A673 (cell line): ENCODE measurements around the gene MMP24OS. TPM values are rescaled to one million over a fixed set of nuclear protein-coding genes. Genes with fewer than 3 reads are reported as not detected.
A peak's percentile ranks its signal among the peaks of the same experiment; 100 is the strongest.

ENCODE experiments used
- BruUV-seq: library from RNA; stranded (reverse); fragments of 400-500 nt; replicated peaks from 2 replicates; lab custom pipeline; 2021; lab: Mats Ljungman, UMichigan
- CTCF ChIA-PET: fragments of 300-600 bp; sonication (Branson Sonifier 250); formaldehyde crosslinking; loops from one replicate; lab custom pipeline; 2022; ENCODE audit warnings: antibody characterized with exemption; lab: Charles Lee
- POLR2A ChIA-PET: fragments of 300-600 bp; sonication (Branson Sonifier 250); formaldehyde crosslinking; loops from one replicate; lab custom pipeline; 2022; ENCODE audit warnings: antibody characterized with exemption; ENCODE audit not compliant: low non-redundant PET; lab: Charles Lee
- DNase-seq: peaks from one replicate; pipeline ENCODE4 v3.0.0-alpha.2; 2015; ENCODE audit warnings: low spot score
- H3K27ac ChIP-seq: fragments of 200-600 bp; sonication (generic); 2 replicates; pipeline ENCODE4 v1.5.1; 2016; ENCODE audit warnings: mixed run types, low read depth, mild to moderate bottlenecking, mixed read lengths, antibody characterized with exemption, low read length; ENCODE audit not compliant: poor library complexity, severe bottlenecking
- H3K27me3 ChIP-seq: fragments of 200-600 bp; sonication (generic); replicated peaks from 2 replicates; pipeline ENCODE4 v1.6.1; 2017; ENCODE audit warnings: mixed run types, low read depth, mild to moderate bottlenecking, mixed read lengths, antibody characterized with exemption, low read length; ENCODE audit not compliant: insufficient read depth, poor library complexity
- H3K36me3 ChIP-seq: fragments of 200-600 bp; sonication (generic); 2 replicates; pipeline ENCODE4 v1.6.1; 2016; ENCODE audit warnings: mixed run types, mild to moderate bottlenecking, mixed read lengths, antibody characterized with exemption, low read length; ENCODE audit not compliant: insufficient read depth, poor library complexity, severe bottlenecking
- H3K4me1 ChIP-seq: fragments of 200-600 bp; sonication (generic); 2 replicates; pipeline ENCODE4 v1.6.1; 2017; ENCODE audit warnings: mixed run types, mild to moderate bottlenecking, mixed read lengths, antibody characterized with exemption, low read length; ENCODE audit not compliant: insufficient read depth, poor library complexity, severe bottlenecking
- H3K4me3 ChIP-seq: fragments of 200-600 bp; sonication (generic); 2 replicates; pipeline ENCODE4 v1.5.1; 2016; ENCODE audit warnings: low read depth, mixed run types, mild to moderate bottlenecking, mixed read lengths, low read length; ENCODE audit not compliant: poor library complexity, severe bottlenecking
- H3K9me3 ChIP-seq: fragments of 200-600 bp; sonication (generic); 2 replicates; pipeline ENCODE4 v1.6.1; 2016; ENCODE audit warnings: mixed run types, low read depth, mild to moderate bottlenecking, mixed read lengths, antibody characterized with exemption, low read length; ENCODE audit not compliant: poor library complexity, severe bottlenecking
- EZH2 ChIP-seq: fragments of 200-600 bp; sonication (generic); IDR thresholded peaks from 2 replicates; pipeline ENCODE4 v1.6.1; 2017; ENCODE audit warnings: borderline replicate concordance, low read depth, mild to moderate bottlenecking, mixed read lengths, antibody characterized with exemption, low read length; ENCODE audit not compliant: poor library complexity, severe bottlenecking
- intact Hi-C: fragments of 100-400 bp; cut with micrococcal nuclease; formaldehyde crosslinking; loops from one replicate; pipeline ENCODE4 v1.10.0; 2022; ENCODE audit not compliant: unreplicated experiment
- total RNA-seq: library from RNA; stranded (reverse); gene quantifications from 2 replicates; pipeline ENCODE4 v1.2.3, GENCODE V29; 2021
- TF ChIP-seq, protein P1 (sequence below): fragments of 300-800, 200-600 bp; sonication (generic); conservative IDR thresholded peaks from 2 replicates; pipeline ENCODE4 v1.5.1; 2017; ENCODE audit warnings: low read depth, mild to moderate bottlenecking, antibody characterized with exemption, low read length, moderate library complexity, mixed read lengths

MMP24OS gene
- total RNA-seq, 1 experiment from 2014 or later: 26.2 TPM

DNA sequence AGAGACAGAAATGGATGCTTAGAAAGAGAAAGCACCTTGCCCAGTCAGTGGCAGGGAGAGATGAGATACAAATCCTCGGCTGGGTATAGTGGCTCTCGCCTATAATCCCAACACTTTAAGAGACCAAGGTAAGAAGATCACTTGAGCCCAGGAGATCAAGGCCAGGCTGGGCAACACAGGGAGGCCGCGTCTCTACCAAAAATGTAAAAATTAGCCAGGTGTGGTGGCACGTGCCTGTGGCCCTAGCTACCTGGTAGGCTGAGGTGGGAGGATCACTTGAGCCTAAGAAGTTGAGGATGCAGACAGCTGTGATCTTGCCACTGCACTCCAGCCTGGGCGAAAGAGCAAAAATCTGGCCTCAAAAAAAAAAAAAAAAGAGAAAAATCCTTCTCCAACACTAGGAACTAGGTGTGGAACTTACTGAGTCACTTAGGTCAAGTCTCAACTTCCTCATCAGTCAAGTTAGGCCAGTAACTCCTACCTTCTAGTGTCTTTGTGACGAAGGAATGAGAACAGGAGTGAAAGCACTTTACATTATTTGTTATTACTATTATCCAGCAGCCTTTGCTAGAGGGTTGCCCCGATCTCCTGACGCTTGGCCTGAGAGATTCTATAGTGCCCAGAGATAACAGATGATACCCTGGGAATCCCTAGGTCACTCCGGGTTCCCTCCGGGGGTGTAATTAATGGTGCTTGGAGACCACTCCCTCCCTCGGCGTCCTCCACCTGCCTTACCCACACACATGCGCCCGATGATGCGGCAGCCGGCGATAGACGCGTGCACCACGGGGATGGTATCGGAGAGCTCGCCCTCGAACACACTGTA lies 5.7 kb upstream of the MMP24OS start:
- peaks cover 7% of the 10 kb centered on the region for H3K4me1 ChIP-seq
- ChIA-PET CTCF (interaction anchor here (1.2 to 1.5 kb wide), 2 partner anchors 20 to 23 kb away, joined by 3 to 4 read pairs; no protein-coding TSS in a partner anchor), POLR2A (no interaction called here)
- no peak for TF ChIP-seq EZH2
- TF ChIP-seq, protein P1, sequence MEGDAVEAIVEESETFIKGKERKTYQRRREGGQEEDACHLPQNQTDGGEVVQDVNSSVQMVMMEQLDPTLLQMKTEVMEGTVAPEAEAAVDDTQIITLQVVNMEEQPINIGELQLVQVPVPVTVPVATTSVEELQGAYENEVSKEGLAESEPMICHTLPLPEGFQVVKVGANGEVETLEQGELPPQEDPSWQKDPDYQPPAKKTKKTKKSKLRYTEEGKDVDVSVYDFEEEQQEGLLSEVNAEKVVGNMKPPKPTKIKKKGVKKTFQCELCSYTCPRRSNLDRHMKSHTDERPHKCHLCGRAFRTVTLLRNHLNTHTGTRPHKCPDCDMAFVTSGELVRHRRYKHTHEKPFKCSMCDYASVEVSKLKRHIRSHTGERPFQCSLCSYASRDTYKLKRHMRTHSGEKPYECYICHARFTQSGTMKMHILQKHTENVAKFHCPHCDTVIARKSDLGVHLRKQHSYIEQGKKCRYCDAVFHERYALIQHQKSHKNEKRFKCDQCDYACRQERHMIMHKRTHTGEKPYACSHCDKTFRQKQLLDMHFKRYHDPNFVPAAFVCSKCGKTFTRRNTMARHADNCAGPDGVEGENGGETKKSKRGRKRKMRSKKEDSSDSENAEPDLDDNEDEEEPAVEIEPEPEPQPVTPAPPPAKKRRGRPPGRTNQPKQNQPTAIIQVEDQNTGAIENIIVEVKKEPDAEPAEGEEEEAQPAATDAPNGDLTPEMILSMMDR: no peak
- no peaks in the 10 kb centered on the region for H3K27me3 ChIP-seq
- TSS peak; percentile 67 for BruUV-seq
- intact Hi-C loops: no loop called here
- H3K36me3 ChIP-seq: peaks cover 32% of the 10 kb centered on the region
- DNase-seq: no peak
- H3K27ac ChIP-seq: peak overlapping the region; percentile 74
- H3K9me3 ChIP-seq: no peaks in the 10 kb centered on the region
- peak overlapping the region; percentile 88 for H3K4me3 ChIP-seq

DNA sequence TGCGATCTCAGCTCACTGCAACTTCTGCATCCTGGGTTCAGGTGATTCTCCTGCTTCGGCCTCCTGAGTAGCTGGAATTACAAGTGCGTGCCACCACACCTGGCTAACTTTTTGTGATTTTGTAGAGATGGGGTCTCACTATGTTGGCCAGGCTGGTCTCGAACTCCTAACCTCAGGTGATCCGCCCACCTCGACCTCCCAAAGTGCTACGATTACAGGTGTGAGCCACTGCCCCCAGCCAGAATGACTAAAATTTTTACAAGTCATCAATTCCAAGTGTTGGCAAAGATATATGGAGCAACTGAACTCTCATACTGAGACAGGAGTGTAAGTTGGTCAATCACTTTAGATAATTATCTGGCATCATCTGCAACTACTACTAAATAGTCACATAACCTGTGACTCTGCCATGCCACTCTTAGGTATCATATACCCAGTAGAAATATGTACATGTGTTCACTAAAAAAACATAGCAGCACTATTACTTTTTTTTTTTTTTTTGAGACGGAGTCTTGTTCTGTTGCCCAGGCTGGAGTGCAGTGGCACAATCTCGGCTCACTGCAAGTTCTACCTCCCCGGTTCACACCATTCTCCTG lies 3.7 kb upstream of the MMP24OS start:
- H3K27ac ChIP-seq: no peak overlapping the region
- CTCF ChIA-PET: no interaction called here
- DNase-seq: no peak
- intact Hi-C loops: no loop called here
- POLR2A ChIA-PET: no interaction called here
- H3K9me3 ChIP-seq: no peaks in the 10 kb centered on the region
- TF ChIP-seq, protein P1: no peak
- TF ChIP-seq EZH2: no peak
- no TSS peak for BruUV-seq
- H3K27me3 ChIP-seq: no peaks in the 10 kb centered on the region
- H3K36me3 ChIP-seq: peaks cover 36% of the 10 kb centered on the region
- no peak overlapping the region for H3K4me3 ChIP-seq
- H3K4me1 ChIP-seq: peaks cover 13% of the 10 kb centered on the region

DNA sequence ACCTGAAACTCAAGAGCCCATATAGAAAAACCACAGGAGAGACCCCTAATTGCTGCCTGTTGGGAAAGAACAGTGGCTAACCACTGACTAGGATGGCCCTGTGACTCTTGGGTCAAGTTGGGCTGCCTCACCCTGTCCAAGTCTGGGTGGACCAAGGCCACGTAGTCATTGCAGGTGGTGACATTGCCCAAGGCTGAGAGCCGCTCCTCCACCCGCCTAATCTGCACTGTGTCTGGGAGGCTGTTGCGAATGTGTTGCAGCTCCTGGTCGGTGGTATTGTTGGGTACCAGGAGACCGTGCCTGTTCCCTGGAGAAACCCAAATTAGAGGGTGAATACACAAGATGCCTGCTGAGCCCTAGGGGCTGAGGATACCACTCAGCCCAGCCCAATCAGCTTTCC lies 2.6 kb upstream of the MMP24OS start:
- intact Hi-C loops: no loop called here
- Histone ChIP-seq H3K4me1 (peaks cover 13% of the 10 kb centered on the region), H3K4me3 (no peak overlapping the region), H3K27me3 (no peaks in the 10 kb centered on the region), H3K9me3 (no peaks in the 10 kb centered on the region), H3K27ac (no peak overlapping the region), H3K36me3 (peaks cover 36% of the 10 kb centered on the region)
- no TSS peak for BruUV-seq
- ChIA-PET POLR2A (no interaction called here), CTCF (no interaction called here)
- TF ChIP-seq, protein P1: no peak
- no peak for TF ChIP-seq EZH2
- no peak for DNase-seq
